Cardiac septum (tissue), 1 donor: Measurements from ENCODE around the gene OR5C1. TPM values are rescaled to one million over a fixed set of nuclear protein-coding genes. Genes with fewer than 3 reads are reported as not detected.
"Not testable (repeated sequence)": the region's sequence is repeated elsewhere in the genome, so short reads cannot be mapped to it uniquely, and the experiment has no call there.

Source experiments
- DNase-seq: peaks from one replicate; pipeline ENCODE4 v3.0.0-alpha.2; 2020; ENCODE audit warnings: low spot score
- intact Hi-C: fragments of 100-400 bp; cut with DNase I; formaldehyde crosslinking; loops from one replicate; pipeline ENCODE4 v1.14.0; 2022
- total RNA-seq: library from RNA; stranded (reverse); fragmentation: NEBNext Ultra II Directional; extraction: Animal tissue kit (Norgen Biotek cat#: 25700); gene quantifications from one replicate; pipeline ENCODE4 v1.2.1, GENCODE V29; 2021
- donor health status: DM: no; HTN: no; CAD: no.

OR5C1 gene
- total RNA-seq, 1 donor from 2014 or later, result not detected

DNA sequence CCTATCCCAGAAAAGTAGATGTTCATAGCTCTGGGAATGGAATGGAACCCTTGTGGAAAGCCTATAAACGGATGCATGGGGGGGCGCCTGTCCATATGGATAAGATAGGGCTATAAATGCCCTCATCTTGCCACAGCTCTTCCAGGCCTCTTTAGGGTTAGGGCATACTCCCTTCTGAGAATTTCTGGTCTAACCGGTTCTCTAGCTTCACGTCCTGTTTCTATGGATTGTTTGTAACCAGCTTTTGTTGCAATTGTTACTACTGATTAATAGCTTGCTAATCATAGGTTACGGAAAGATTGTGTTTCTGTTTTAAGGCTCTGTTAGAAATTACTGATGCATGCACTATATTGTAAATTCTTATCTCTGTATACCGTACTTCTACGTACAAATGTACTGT, 20.5 kb downstream of the OR5C1 start:
- DNase-seq, intact Hi-C loops: not testable (repeated sequence)

- peak; percentile 81 for DNase-seq
- intact Hi-C loops, result loop anchor here (1.0 to 10.0 kb wide), 3 partner anchors 345 to 716 kb away; partner anchors contain the start of gene TTLL11
These were observed 21.7 kb downstream of the OR5C1 start for GRCh38 chr9:122810306-122810946.

- DNase-seq, result no peak
- intact Hi-C loops, result loop anchor here (10.0 kb wide), 2 partner anchors 688 to 718 kb away; partner anchors contain the start of gene TTLL11
These were observed 24.0 kb downstream of the OR5C1 start for GRCh38 chr9:122812736-122813135.

DNA sequence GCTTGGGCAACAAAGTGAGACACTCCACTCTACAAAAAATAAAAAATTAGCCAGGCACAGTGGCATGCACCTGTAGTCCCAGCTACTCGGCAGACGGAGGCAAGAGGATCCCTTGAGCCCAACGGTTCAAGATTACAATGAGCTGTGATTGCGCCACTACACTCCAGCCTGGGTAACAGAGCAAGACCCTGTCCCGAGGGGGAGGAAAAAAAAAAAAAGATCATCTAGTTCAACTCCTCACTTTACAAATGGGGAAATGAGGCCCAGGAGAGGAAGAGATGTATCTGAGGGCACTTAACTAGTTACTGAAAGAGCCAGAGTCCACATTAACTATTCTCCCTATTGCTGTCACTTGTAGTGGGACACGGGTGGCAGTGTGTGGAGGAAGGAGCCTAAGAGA, 25.8 kb downstream of the OR5C1 start:
- intact Hi-C loops, result loop anchor here (10.0 kb wide), 2 partner anchors 690 to 720 kb away; partner anchors contain the start of gene TTLL11
- no peak for DNase-seq

DNA sequence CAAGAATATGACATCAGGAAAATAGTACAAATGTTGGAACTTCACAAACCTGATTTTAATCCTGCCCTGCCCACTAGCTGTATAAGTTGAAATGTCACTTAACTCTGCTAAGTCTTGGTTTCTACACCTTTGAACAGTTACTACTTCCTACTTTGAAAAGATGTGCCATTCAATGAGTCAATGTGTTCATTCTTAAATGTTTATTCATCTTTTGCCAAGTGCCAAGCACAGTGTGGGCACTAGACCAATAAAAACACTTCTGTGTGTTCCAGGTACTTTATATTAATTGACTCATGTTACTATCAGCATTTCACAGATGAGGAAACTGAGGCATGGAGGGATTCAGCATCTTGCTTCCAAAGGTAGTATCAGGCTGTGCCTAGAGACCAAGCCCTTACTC, 26.8 kb downstream of the OR5C1 start:
- intact Hi-C loops, result loop anchor here (10.0 kb wide), 2 partner anchors 691 to 721 kb away; partner anchors contain the start of gene TTLL11

DNA sequence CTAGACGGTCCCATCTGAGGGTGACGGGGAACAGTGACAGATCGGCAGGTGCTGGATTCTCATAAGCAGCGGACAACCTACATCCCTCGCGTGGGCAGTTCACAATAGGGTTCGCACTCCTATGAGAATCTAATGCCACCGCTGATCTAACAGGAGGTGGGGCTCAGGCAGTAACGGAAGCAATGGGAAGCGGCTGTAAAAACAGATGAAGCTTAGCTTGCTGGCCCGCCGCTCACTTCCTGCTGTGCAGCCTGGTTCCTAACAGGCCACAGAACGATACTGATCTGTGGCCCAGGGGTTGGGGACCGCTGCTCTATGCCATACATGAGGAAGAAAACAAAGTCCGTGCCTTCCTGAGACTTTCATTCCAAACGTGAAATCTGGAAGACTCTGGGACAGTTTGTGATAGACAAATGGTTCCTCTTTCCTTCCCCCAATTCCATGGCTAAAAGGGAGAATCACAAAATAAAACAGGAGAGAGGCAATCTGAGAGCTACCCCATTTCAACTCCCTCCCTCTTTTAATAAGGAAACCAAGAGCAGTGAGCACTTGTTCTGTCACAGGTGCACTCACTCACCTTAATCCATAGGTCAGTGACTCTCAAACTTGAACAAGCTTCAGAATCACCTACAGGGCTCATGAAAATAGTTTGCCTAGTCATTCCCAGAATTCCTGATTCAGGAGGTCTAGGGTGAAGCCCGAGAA, 27.6 kb downstream of the OR5C1 start:
- intact Hi-C loops, result loop anchor here (10.0 kb wide), 2 partner anchors 692 to 722 kb away; partner anchors contain the start of gene TTLL11

More for the DNA sequence above, 26.8 kb downstream of the OR5C1 start:
- no peak for DNase-seq

DNA sequence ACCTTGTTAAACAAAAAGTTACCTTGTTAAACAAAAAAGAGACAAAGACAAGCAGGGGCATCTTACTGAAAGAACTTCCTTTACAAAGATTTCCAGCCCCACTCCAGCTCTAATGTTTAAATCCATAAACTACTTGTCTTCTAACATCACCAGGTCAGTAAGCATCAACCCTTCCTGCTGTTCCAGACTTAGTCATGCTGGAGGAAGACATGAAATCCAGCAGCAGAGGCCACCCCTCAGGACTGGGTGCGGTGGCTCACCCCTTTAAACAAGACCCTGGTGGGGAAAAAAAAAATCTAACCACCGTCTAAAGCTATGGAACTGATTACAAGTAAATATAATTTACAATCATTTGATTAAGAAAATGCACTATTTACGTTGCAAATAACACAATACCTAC, 30.6 kb downstream of the OR5C1 start:
- no peak for DNase-seq
- intact Hi-C loops, result loop anchor here (10.0 kb wide), 2 partner anchors 695 to 725 kb away; partner anchors contain the start of gene TTLL11

More for the DNA sequence above, 27.6 kb downstream of the OR5C1 start:
- no peak for DNase-seq

DNA sequence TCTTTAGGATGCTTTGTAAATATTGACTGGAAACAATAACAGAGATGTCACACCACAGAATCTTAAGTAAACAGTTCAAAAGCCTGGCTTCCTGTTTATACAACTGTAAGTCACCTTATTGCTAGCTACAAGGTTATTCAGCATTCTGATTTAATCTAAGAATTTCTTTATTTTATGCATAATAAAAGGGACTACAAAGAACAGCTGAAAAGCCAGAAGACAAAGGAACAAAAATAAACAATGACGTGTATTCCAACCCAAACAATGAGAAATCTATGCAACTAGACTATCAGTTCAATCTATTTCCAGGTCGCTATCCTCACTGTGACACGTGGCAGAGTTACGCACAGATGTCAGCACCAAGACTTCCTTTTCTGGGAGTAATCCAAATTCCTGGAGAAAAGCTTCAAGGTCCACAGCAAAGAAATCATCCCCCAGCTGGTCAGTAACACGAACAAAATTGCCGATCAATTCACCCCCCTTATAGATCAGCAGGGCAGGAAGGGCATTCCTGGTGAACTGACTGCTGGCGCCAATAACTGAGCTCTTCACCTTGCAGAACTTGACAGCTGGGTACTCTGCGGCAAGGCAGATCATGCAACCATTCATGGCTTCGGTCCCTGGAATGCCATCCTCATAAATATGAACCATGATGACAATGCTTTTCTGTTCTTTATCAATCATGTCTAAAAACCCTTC, 31.2 kb downstream of the OR5C1 start:
- intact Hi-C loops, result loop anchor here (10.0 kb wide), 2 partner anchors 695 to 725 kb away; partner anchors contain the start of gene TTLL11
- DNase-seq, result no peak

- no peak for DNase-seq
- intact Hi-C loops, result no loop called here
These were observed 31.7 kb downstream of the OR5C1 start for GRCh38 chr9:122820490-122820845.

DNA sequence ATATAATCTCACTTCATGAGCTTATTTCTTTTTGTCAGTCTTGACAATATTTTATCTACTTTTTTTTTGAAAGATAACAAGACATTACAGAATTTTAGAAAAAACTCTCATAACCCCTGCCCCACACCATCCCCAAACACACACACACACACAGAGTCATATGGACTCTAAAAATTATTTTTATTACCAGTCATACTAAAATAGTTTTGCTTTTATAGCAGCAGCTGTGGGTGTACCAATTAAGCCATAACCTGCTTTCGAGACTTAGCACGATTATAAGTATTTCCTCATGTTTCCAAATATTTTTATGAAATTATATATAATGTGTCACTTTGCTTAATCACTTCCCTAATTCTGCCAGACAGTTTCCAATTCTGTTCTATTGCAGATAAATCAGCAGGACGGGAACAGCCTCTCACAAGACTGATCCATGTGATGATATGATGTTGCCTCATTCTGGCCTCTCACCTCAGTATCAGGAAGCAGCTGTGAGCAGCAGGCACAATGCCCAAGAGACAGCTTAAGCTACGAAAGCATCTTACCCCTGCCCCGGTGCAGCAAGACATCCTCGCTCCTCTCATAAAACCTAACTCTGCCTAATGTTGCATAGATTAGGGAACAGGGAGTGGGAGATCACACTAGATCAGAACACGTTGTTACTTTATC, 32.7 kb downstream of the OR5C1 start:
- no peak for DNase-seq

GRCh38 chr9:122822056-122822455, 33.3 kb downstream of the OR5C1 start:
- intact Hi-C loops, result no loop called here
- no peak for DNase-seq

More for the DNA sequence above, 32.7 kb downstream of the OR5C1 start:
- intact Hi-C loops, result no loop called here

- no peak for DNase-seq
- intact Hi-C loops, result no loop called here
These were observed 34.2 kb downstream of the OR5C1 start for GRCh38 chr9:122822938-122823337.

DNA sequence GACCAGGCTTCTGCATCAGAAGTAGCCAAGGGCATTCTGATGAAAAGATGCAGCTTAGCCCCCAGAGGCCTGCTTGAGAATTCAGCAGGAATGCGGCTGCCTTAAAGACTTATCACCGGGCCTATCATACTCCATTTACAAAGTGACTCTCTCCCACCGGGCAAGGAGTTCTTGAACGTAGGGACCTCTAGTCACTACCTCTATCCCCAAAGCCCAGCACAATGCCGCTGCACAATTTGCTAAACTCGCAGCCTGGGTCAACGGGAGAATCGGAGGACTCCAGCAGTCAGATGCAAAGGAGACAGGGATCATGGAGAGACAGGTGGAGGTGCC, 39.0 kb downstream of the OR5C1 start:
- intact Hi-C loops, result no loop called here
- DNase-seq, result no peak

DNA sequence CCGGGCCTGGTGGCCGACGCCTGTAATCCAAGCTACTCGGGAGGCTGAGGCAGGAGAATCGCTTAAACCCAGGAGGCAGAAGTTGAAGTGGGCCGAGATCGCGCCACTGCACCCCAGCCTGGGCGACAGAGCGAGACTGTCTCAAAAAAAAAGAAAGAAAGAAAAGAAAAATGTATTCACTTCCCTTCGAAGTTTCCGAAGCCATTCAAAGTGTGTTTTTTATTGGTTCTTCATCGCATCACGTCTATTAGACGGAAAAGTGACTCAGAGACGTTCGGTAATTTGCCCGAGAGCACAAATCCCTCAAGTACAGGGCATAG, 40.2 kb downstream of the OR5C1 start:
- intact Hi-C loops, DNase-seq: not testable (repeated sequence)

GRCh38 chr9:122832194-122832593, 43.5 kb downstream of the OR5C1 start:
- intact Hi-C loops, result no loop called here
- DNase-seq, result no peak

DNA sequence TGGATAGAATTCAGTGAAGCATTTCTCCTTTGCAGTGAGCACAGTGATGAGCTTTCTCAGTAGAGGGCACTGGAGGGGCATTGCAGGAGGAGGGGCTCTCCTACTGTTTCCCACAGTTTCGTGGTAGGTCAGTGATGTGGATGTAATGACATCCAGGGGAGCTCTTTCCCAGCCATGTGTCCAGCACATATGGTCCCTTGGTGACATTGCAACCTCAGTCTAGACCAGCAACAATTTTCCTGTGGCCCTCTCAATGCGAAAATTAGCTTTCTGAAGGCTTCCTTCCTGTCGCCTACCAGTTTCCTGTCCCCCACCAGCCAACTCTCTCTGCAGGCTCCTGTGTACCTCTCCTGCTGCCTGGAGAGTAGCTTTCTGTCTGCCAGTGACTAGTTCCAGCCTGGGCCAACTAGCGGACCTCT, 46.6 kb downstream of the OR5C1 start:
- no peak for DNase-seq
- intact Hi-C loops, result no loop called here

DNA sequence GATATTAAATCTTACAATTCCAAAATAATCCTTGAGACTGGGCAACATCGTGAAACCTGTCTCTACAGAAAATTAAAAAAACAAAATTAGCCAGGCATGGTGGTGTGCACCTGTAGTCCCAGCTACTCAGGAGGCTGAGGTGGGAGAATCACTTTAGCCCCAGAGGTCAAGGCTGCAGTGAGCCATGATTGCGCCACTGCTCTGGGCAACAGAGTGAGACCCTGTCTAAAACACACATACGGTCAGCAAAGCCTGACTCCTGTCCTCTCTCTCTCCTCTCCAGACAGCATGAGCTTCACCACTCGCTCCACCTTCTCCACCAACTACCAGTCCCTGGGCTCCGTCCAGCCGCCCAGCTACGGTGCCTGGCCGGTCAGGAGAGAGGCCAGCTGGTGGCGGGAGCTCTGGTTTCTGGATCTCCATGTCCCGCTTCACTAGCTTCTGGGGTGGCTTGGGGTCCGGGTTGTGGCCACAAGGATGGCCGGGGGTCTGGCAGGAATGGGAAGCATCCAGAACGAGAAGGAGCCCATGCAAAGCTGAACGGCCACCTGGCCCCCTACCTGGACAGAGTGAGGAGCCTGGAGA, 48.6 kb downstream of the OR5C1 start:
- DNase-seq, result no peak
- intact Hi-C loops, result no loop called here

DNA sequence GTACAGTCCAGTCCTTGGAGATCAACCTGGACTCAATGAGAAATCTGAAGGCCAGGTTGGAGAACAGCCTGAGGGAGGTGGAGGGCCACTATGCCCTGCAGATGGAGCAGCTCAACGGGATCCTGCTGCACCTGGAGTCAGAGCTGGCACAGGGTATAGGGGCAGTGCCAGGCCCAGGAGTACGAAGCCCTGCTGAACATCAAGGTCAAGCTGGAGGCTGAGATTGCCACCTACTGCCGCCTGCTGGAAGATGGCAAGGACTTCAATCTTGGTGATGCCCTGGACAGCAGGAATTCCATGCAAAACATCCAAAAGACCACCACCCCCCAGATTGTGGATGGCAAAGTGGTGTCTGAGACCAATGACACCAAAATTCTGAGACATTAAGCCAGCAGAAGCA, 49.7 kb downstream of the OR5C1 start:
- intact Hi-C loops, DNase-seq: not testable (repeated sequence)
